ENCODE results near the gene SLC22A23.

SLC22A23 gene

DNA sequence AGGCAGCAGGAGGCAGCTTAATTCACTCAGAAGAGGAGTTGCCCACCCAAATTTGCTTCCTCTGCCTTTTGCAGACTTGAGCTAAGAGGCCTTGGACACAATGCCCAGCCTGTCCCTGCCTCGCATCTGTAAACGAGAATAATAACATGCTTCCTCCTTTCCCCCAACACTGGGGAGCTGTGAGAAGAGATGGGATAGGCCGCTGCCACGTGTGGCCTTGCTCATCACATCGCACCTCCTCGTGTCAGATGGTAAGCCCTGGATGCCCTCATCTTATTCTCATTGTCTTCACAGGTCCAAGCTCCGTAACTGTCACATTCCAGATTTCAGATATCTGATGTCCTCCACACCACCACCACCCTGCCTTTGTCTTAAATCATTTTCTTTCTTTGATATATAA is 216.3 kb downstream of the SLC22A23 start:
- no peak for DNase-seq (ENCODE audit: low read depth)

DNA sequence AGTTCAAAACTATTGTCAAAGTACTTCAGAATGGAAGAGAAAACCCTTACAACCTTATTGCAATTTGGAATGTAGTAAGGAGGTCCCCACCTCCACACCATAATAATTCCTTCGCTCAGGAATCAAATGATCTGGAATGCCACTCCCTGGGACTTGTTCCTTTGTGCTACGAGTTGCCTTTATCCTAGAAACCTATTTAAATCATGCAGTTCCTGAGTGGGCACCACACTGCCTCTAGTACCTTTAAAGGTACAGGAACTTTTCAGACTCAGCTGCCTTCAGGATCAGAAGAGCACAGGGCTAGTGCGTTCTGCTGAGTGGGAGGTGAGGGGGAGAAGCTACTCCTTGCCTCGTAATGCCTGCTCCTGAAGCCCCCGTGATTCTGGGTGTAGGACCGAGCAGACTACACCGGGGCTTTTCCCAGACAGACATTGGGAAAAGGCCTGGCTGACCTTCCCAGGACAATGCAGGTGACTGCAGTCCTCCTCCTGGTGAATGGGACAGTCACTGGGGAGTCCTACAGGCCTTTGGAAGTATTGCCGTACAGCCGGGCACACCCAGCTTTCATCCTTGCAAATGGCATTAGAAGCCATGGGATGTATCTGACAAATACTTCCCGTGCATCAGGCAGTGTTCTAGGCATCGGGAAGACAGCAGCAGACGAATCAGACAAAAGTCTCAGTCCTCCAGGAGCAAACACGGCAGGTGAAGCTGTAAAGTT is 217.6 kb downstream of the SLC22A23 start:
- no peak for DNase-seq (ENCODE audit: low read depth)

DNA sequence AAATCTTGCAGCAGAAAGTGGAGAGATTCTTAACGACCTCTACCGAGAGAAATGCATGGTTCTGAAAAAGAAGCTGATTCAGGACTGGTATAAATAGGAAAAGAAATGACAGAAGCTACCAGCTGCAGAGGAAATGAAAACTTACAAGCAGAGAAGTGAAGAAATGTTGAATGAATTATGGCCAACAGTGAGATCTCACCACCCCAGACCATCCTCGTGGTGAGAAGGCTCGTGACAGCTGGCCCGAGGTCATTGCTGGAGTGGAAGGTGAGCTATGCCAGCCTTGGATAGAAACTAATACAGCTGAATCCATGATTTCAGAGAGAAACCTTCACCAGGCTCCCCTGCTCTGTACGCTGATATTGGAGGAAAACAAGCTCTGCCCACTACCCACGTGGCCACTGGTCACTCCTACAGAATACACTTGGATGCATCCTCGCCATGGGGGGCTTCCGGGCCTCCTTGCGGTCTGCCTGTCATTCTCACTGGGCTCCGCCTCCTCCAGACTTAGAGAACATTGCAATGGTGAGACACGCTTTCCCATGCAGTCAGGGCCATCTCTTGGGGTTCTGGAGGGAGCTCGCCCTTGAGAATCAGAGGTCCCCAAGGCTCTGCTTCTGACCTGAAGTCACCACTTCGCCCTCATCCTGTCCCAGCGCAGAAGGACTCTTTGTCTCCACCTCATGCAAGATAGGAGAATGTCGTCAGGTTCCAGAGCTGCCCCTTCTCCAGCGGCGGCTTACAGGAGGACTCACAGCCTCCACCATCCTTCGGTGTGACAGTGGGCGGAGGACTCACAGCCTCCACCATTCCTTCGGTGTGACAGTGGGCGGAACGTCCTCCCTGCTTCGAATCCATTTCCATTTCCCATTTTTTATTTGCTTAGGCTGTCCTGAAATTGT is 218.8 kb downstream of the SLC22A23 start:
- DNase-seq (ENCODE audit: low read depth): no peak

DNA sequence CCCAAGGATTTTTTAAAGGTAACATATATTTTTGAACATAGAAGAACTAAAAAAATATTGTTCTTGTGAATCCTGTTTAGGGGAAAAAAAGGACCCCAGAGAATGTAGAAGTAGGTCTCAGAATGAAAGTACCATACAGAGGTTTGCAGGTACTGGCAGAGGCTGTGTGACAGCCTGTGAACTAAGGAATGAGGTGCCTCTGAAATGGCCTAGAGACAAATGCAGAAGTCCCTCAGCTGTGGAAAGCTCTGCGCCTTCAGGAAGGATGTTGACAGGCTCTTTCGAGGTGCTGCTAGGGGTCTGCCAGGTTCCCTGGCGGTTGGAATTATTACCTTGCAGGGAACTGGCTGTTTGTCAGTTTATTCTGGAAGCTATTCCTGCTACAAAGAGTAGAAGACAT is 220.8 kb downstream of the SLC22A23 start:
- no peak for DNase-seq (ENCODE audit: low read depth)

DNA sequence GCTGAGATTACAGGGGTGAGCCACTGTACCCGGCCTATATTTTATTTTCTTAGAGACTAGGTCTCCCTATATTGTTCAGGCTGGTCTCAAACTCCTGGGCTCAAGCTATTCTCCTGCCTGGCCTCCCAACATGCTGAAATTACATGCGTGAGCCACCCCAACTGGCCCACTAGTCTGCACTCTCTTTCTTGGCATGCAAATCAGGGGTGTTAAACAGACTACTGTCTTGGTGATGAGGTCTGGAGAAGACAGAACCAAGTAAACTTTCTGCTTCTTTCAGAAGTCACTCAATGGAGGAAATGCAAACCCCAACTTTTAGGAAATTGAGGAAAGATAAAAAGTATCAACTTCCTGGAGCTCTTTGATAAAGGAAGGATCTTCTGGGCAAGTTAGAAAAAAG is 221.4 kb downstream of the SLC22A23 start:
- no peak for DNase-seq (ENCODE audit: low read depth)

DNA sequence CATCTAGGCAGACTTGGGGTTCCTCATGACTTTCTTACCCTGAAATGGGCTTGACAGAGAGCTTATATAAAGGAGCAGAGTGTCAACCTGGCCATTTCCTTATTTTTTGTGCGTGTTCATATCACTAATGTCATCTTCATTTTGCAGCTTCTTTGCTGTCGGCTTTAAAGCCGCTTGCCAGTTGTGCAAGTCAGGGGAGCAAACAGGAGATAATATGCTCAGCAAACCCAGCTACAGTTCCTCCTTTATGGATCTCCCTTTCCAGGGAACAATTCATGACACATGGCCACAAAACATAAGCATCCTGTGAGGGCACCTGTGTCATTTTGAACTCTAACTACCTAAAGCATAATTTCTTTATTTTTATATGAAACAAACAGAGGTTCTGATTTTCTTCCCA is 222.9 kb downstream of the SLC22A23 start:
- DNase-seq (ENCODE audit: low read depth): no peak

DNA sequence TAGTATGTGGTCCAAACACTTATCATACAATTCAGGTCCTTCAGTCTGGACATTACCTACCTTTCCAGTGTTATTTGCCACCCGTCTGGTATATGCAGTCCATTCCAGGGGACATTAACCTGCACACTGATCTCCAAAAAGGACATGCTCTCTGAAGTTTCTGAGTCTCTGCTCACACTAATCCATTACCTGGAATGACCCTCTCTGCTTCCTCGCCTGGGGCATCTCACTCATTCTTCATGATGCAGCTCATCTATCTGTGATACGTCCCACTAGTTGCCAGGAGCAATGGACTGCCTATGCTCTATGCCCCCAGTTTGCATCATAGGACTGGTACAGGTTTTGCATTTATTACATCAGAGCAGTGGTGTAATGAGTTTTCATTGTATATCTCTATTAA is 223.5 kb downstream of the SLC22A23 start:
- no peak for DNase-seq (ENCODE audit: low read depth)

DNA sequence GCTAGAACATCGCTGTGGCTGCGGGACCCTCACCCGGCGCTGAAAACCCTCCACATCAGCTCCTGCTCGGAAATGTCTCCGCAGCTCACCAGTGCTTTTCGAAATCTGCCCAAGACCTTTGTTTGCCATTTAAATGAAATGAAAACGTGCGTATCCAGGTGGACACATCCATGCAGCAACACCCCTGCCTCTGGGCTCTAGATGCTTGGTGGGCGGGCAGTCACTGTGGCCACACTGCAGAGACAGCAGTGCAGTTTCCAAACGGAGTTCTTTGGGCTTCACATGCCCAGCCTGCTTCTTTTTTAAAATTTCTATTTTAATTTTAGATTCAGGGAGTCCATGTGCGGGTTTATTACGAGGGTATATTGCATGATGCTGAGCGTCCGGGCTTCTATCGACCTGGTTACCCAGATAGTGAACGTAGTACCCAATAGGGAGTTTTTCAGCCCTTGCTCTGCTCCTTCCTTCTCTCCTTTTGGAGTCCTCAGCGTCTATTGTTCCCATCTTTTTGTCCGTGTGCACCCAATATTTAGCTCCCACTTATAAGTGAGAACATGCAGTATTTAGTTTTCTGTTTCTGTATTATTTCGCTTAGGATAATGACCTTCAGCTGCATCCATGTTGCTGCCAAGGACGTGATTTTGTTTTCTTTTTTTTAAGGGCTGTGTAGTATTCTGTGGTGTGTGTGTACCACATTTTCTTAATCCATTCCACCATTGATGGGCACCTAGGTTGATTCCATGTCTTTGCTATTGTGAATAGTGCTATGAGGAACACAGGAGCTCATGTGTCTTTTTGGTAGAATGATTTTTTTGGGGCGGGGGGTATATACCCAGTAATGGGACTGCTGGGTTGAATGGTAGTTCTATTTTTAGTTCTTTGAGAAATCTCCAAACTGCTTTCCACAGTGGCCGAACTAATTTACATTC is 224.6 kb downstream of the SLC22A23 start:
- DNase-seq (ENCODE audit: low read depth): no peak

DNA sequence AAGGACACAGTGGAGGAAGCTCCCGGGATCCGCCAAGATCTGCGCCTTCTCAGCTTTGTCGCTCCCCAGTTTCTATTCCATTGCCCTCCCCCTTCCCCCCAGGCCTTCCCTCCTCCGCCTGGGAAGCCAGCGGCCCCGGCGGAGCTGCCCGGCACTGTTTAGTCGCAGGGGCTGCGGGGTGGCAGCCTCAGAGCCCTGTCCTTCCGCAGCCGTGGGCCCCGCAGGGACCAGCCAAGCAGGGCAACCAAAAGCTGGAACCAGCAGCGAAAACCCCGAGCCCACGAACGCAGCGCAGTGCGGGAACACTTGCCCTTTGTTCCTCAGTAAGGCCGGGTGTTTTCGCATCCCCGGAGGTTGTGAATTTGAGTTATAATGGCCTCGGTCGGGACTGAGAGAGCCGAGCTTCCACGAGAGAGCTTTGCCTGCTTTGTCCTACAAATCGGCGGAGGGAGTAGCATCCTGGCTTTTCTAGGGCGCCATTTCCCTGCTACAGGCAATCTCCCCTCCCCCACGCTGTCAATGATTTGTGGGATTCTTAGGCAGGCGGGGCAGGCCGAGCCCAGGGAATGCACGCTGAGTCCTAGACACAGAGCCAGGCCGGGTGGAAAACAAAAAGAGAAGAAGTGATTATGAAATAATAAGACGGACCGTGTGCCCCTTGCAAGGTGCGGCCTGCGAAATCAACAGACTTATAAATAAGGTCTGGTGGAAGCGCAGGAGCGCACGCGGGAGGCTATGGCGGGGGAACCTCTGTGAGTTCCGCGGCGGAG is 225.4 kb downstream of the SLC22A23 start:
- DNase-seq (ENCODE audit: low read depth): no peak

DNA sequence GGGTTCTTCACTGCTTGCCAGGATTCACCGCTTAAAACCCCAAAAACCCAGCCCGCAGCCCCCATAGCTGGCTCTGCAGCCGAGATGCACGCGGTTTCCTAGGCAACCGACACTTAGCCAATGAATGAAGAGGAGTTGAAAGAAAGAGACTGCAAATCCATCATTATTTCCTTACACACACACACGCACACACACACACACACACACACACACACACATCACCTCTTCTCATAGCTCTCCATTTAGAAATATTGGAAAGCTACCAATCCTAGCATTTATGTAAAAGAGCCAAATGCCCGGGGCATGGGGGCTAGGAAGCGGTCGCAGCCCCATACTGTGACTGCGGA is 226.0 kb downstream of the SLC22A23 start:
- no peak for DNase-seq (ENCODE audit: low read depth)

DNA sequence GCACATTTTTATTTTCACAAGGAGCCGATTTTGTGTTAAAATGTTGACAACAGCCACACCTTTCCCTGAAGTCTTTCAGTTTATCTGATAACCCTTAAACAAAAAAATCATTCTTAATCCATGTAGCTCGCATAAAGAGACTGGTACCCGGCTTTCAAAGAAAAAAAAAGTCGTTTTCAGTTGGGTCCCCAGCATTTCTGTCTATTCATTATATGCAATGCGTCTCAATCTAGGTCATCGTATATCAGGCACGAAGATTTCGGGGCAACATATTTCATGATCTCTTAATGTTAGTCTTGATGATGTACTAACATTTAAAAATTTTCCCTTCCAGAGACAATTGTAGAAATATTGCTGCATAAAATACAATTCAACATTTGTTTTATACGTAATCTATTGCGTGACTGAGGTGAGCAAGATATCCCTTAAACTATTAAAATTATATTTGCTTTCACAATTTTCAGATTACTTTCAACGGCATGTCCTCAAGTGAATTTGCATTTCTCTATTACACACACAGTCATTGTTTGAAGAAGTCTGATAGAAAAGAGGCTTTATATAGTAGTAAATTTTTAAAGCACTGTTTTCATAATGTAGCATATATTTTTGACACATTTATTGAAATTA is 226.5 kb downstream of the SLC22A23 start:
- DNase-seq (ENCODE audit: low read depth): no peak

DNA sequence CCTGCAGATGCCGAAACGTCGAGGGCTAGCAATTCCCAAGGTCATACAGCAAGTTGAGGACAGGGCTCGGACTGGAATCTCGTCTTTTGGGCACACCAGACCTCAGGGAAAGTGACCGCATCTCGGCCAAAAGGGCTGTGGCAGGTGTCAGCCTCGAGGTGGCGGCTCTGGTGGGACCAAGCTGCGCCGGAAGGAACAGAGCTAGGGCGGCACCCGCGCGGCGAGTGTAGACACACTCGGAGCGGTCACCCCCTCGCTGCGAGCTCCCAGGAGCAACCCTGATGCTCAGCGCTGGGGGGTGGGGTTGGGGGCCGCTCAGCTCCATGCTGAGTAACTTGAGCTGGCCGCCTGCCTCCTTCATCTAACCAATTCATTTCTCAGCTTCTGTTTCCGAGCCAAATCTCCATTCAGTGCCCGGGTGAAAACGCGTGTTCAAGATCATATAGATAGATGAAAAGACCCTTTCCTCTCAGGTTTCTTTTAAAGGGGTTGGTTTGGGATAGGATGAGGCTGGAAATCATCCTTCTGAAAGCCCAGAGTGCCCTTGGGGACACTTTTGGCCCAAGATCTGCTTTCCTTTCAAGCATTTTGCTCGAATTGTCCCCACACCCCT is 227.2 kb downstream of the SLC22A23 start:
- DNase-seq (ENCODE audit: low read depth): no peak

DNA sequence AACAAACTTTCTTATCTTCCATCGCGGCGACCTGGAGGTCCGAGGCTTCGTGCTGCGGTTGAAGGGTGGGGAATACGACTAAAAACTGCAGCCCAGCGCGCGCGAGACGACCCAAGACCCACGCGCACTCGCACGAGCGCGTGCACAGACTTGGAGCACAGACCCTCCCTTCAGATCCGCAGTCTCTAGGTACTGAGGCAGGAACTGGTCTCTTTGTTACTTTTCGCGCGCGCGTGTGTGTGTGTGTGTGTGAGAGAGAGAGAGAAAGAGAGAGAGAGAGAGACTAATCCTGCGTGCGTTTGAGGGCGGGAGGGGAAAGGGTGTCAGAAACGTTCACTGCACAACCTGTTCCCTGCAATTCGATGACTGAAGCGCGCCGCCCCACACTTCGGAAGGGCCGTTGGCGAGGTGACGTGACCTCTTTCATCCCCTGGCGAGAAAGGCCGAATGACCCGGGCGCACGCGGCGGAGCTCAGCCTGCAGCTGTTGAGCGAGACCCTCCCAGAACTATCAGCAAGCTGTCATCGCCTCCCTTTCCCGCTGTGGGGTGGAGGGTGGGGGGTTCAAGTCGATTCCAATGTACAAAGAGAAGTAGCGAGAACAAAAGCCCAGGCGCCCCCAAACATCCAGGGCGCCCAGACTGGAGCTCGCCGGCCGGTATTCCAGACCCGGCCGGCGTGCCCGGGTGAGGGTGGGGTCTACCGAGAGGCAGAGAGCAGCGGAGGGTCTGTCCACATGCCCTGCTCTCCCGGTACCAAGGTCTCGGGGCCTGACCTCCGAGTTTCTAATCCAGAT is 227.9 kb downstream of the SLC22A23 start:
- DNase-seq (ENCODE audit: low read depth): no peak

DNA sequence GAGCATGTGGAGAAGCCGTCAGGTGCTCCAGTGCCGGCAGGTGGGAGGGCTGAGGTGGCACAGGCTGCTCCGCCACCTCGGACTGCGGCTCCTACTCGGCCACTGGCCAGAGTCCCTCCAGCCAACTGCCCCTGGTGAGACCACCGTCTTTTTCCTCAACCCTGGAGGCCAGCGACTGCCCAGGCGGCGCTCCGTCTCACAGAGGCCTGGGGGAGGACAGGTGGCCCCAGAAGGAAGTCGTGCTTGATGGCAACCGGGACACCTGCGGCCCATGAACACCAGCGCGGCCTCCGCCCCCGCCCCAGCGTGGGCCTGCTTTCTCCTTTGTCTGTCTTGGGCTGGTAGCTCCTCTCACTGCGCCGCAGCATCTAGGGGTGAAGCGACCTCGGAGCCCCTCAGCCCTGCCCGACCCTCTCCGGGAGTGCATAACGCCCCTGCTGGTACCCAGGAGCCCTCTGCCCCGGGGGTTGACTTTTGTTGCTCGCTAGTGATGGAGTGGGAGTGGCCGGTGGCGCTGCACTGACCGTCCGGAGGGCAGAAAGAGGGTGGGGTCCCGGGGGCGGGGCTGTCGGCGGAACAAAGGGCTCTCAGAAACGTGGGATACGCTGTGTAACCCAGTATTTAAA is 228.7 kb downstream of the SLC22A23 start:
- no peak for DNase-seq (ENCODE audit: low read depth)

DNA sequence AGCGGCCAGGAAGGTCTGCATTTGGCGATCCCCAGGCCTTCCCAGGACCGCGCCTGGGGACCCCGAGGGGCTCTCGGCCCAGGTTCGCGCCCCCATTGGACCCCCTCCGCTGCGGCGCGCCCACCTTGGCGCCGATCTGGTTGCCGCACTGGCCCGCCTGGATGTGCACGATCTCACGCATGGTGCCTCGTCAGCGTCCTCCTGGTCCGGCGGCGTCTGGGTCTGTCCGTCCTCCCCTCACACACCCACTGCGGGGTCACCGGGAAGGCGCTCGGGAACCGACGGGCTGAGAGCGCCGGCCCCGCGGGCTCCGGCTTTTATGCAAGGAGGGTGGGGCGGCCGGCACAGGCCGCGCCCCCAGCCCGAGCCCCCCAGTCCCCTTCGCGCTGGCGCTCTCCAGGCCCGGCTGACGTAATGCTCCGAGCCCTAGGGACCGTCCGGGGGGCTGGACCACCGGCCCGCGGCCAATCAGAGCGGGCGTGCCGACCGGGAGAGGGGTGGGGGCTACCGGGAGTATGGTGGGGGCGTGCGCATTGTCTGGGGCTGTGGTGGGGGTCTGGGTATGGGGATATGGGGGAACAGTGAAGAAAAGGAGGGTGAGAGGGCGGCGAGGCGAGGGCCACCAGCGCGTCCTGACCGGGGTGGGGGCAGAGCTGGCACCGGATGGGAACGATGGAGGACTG is 229.3 kb downstream of the SLC22A23 start, which contains the start of gene TUBB2B:
Gene TUBB2B (minus strand): TSS at position 291 of the 683 bp plus-strand sequence. CDS start 110 bp downstream, at position 181.
- no peak for DNase-seq (ENCODE audit: low read depth)

DNA sequence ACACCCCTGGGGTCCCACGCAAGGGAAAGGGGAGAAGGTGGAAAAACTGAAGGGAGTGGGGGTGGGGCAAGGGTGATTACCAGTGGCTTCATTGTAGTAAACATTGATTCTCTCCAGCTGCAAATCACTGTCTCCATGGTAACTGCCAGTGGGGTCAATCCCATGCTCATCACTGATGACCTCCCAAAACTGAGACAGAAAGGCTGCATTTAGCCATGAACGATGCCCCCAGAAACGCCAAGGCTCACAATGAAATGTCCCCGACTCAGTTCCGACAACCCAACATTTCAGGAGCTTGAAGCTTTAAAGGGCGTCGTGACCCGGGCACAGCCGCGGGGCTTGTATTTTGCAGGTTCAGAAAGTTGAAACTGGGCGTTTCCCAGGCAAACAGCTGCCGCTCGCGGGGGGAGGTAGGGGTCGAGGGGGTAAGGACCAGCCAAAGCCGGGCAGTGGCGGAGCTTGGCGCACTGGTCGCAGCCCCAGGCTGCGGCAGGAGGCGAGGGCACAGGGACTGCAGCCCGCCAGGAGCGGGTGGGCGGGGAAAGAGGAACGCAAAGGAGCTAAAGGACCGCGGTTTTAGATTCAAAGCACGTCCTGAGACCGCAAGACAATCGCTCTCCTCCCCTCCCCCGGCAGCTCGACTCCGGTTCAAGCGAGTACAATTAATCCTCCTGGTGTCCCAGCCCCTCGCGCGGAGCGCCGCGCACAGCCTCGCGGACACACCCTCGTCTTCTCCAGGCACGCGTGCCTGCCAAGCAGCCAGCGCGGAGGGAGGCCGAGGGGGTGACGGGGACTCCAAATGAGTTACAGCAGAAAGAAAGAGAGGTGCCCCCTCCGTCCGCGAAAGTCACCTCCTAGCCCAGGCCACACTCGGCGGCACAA is 230.1 kb downstream of the SLC22A23 start:
- no peak for DNase-seq (ENCODE audit: low read depth)

DNA sequence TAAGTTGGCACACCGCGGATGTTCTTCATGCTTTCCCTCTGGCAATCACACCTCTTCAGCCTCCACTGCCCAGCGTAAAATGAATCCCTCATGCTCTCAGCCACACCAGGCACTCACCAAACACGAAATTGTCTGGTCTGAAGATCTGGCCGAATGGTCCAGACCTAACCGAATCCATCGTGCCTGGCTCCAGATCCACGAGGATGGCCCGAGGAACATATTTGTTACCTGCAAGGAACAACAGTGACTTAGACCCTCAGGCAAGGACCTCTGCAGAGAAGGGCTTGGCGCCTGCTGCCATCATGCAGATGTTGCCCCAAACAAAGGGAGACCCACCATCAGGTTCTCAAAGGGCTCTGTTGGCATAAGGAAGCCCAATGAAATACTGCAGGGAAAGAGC is 230.8 kb downstream of the SLC22A23 start:
- DNase-seq (ENCODE audit: low read depth): no peak

Measured in stimulated activated CD8-positive, alpha-beta memory T cell treated with anti-CD3 and anti-CD28 coated beads, Interleukin-15, amount 100 ng/mL, for 24 hours (primary cell).